GM21737 (cell line): ENCODE measurements around the gene CHCHD6.

Source experiments
- ATAC-seq: cut with Tn5 transposase; IDR thresholded peaks from one replicate; pipeline ENCODE4 v1.9.1; 2021; ENCODE audit warnings: mild to moderate bottlenecking, moderate library complexity; ENCODE audit not compliant: unreplicated experiment

CHCHD6 gene

DNA sequence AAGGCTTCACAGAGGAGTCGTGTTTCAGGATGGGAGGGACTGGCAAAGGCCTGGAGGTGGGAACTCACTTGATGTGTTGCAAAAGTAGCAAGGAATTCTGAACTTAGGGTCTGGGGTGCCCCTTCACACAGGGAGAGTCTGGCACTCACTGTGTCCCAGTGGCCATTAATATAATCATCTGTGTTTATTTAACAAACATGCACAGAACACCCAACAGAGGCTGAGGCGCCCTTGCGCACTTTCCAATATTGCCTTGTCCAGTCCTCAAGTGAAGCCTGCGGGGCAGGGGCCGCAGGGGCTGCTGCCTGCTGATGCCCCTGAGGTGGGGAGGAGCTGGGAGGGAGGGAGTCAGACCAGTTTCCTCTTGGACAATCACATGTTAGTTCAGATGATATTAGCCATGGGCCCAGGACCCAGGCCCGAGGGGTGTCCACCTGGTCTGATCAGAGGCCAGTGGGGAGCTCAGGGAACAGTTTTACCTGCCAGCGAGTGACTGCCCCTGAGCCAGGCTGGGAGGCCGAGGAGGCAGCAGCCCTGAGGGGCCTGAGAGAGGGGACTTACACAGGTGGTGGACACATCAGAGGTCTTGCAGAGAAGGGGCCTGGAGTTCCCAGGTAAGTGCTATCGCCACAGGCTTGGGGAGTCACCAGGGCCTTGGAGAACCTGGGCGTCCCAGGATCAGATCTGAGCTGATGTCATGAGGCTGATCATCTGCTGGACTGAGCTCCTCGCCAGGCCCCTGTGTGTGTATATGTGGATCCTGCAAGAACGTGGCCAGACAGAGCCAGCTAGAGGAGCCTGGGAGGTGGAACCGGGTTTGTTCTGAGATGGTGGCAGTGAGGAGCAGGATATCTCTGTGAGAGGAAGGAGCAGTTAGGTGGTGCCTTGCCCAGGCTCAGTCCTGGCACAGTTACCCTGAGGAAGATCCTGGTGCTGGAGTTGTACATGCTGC is 35.3 kb upstream of the CHCHD6 start:
- ATAC-seq = no peak

DNA sequence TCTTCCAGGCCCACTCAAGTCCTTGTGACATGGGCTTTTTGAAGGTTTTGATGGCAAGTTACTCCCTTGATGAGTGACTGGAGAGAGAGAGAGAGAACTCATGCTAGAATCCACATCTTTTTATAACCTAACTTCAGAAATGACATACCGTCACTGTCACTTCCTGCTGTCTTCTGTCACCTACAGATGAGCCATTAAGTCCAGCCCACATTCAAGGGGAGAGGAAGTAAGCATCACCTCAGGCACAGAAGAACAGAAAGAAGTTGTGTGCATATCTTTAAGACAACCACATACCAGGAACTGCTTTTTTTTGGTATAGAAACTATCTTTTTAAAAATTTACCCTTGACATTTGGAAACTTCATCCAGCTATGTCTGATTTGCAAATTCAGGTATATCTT is 32.5 kb upstream of the CHCHD6 start:
- ATAC-seq = no peak

DNA sequence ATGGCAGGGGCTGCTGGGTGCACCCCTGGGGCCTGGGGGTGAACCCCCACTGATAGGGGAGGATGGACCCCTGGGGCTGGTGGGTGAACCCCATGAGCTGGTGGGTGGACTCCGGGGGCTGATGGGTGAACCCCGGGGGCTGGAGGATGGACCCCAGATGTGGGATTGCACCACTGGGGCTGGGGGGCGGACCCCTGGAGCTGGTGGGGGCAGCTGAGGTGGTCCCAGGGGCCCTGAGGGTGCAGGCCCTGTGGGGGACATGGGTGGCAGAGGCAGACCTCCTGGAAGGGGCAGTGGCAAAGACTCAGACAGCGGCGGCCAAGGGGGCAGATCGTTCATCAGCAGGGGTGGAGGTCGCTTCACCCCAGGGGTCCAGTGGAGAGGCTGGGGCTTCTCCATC is 31.7 kb upstream of the CHCHD6 start:
- no peak for ATAC-seq

DNA sequence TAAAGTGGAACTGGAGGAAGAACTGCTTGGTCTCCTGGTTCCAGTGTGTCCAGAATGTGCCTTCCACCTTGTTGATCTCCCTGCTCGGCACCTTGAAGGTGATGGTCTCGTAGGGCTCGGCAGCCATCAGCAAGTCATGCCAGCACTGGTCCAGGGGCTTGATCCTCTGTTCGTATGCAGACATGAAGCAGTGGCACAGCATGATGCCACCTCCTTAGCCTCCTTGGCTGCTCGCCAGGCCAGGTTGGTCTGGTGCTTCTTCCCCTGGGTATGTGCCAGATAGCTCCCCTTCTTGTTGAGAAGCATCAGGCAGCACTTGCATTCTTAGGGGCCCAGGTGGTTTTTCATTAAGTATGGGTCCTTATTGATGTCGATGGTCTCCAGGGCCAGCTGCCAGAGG is 31.3 kb upstream of the CHCHD6 start:
- no peak for ATAC-seq

DNA sequence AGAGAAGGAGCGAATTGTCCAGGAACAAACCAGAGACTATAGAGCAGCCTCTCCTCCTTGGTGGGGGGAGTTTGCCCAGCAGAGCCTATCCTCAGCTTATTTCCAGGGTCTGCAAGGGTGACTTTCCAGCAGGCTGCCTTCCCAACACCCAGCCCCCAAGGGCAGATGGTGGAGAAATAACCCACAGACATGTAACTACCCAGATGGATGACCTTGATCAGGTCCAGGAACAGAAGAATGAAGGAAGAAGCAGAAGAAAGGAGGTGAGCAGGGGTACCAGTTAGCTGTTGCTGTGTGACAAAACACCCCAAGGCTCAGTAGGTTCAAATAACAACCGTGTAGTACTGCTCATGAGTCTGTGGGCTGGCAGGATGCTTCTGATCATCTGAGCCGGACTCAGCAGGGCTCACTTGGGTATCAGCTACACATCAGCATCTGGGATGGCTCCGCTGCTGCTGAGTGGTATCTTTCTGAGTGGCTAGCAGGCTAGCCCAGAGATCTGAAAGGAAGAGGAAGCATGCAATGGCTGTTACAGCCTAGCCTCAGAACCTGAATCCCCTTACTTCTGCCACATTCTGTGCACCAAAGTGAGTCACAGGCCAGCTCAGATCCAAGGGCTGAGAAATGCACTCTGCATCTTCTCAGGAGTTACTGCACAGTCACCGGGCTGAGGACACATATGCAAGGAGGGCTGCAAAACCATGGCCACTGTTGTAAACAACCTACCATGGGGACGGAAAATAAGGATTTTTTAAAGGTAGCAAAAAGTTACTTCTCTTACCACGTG is 26.9 kb upstream of the CHCHD6 start:
- ATAC-seq = no peak

DNA sequence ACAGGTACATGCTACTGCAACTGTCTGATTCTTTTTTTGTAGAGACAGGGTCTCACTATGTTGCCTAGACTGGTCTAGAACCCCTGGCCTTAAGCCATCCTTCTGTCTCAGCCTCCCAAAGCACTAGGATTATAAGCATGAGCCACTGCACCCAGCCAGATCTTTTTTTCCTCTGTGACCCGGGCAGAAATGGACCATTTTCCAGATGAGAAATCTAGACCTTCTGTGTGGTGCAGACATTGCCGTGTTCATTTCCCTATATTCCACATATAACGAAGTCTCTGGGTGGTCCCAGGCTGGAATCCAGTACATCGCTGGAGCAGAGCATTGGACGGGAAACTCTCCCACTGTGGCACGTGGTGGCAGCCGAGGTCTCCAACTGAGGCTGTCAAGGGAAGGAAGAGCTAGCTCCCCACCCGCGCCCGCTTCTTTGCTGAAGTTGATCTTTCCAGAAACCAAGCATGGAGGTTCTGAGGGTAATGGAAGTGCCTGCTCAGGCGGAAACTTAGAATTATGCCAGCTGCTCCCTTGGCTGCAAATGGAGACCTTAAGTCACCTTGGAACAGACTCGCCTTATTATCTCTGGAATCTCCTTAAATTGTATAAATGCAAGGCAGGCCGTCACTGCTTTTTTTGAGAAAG is 26.1 kb upstream of the CHCHD6 start:
- ATAC-seq = no peak

DNA sequence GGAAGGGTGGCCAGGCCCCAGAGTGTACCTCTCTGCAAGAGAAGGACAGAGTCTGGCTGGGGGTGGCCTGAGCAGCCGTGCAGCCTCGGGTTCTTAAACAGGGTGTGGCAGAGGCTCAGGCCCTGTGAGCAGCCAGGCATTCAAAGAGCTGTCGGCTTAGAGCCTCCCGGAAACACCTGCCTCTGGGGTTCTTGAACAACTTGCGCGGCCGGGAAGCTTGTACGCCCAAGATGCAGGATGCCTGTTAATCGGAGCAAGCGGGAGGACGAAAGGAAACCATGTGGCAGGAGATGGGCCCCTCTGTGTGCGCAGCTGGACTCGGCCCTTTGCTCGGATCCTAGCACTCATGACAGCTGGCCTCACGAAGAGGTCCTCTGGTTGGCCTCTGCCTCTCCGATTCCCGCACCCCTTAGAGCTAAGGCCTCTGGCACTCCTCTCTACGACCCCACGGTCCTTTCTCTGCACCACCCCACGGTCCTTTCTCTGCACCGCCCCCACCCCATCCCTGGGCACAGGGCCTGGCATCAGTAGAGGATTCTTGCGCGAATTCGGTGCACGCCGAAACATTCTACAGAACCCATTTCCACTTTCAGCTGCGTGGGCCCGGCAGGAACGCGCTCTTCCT is 25.2 kb upstream of the CHCHD6 start:
- ATAC-seq = no peak

DNA sequence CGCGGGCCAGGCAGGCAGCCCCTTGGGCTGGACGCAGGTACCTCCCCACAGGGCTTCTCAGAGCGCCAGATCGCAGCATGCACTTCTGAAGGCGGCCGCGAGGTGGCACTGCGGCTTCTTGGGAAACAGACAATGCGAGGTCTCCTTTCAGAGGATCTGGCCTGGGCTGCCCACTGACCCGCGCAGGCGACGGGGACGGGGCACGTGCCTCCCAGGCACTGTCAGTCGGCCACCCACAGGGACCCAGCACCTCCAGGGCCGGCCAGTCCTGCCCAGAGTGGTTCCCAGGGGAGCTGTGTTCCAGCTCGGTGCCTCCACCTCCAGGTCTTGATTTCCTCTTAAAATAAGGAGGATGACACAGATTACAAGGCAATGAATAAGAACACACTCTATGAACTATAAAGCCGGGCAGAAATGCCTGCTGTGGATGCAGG is 24.7 kb upstream of the CHCHD6 start:
- no peak for ATAC-seq

DNA sequence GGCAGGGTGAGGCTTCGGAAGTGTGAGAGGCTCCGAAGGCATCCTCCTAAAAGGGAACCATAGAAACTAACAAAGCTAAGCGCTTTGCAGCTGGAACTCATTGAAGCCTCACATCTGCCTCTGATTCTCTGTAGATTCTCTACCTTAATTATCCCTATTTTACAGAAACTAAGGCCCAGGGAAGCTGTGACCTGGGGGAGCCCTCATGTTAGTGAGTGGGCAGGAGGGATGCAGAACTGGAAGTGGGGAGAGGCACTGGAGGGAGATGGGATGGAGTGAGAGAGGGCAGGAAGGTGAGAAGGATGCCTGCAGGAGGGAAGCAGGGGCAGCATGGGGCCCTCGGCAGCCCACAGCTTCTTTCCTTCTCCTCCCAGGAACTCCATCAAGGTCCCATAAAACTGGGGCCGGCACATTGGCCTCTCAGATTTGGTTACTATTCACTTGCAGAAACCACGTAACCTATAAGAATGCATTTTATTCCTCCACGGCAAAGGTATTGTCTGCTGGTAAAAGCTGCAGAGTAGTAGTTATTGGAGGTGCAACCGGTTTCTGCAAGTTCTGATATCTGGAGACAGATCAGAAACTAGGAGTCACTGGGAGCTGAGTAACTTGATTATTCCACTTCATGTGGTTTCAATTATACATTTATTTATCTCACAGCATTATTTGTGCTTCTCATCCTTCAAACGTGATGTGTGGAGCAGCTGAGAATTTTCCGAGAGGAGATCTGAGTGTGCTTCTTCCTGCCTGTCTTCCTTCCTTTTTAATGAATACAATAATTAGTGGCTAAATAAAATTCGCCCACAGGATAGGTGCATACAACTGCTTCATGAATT is 24.0 kb upstream of the CHCHD6 start:
- no peak for ATAC-seq

DNA sequence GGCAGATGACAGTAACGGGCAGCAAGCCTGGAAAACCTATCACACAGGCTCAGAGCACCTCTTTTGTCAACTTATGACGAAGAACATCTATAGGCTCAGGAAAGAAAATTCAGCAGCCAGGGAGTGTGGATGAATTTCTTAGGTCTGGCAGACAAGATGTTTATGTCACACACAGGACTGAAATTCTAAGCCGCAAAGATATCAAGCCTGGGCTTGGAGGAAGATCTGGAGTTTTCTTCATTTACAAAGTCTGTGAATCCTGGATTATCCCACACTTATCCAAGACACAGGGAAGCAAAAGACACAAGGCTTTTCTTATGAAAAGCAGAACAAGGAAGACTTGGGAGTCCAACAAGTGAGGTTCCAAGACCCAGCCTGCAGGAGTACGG is 23.4 kb upstream of the CHCHD6 start:
- ATAC-seq = no peak

DNA sequence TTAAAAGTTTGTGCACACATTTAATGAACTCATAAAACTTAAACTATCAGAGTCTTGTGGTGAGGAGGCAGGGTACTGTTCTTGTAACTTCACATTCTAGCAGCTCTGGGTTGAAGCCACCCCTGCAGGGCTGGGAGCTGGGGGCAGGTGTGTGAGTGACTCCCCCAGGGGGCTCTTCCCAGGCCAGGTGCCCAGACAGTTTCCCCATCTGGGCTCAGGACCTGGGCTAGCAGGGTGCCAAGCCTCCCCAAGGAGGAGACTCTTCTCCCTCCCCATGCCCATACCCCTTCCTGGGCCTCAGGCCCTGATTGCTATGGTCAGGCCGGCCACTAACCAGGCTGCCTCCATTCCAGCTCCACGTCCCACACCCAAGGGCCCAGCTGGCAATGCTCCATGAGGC is 22.0 kb upstream of the CHCHD6 start:
- ATAC-seq = no peak

DNA sequence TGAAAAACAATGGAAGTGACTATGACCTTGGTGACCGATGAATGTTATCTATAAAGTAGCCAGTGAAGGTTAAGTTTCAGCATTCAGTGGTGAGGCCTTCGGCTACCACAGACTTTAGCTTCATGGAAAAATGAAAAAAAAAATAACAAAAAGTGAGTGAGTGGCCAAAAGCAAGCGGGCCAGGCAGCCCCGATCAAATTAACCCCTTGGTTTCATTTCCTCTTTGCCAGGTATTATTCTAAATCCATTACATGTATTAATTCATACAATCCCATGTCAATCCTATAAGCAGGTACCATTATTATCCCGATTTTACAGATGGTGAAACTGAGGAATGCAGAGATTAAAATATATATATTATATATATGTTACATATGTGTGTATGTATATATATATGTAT is 21.0 kb upstream of the CHCHD6 start:
- ATAC-seq = no peak

DNA sequence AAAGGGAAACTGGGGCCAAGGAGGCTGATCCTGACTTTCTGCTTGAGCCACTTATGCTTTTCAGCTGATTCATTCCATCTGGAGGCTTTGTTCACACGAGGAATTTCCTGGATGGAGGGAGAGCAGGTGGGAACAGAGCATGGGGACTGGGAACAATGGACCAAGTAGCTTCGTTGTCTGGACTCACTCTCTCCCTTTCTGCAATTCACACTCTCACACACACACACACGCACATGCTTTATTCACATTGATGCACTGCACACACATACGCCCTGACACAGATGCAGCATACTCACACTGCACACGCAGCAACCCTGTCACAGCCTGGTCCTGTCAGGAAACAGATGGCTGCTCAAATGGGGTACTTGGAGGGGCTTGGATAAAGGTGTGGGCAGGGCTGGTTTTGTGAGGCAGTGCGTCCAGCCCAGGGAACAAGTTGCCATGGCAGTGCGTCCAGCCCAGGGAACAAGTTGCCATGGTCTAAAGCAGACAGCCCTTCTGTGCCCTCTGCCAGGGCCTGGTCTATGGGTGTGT is 19.8 kb upstream of the CHCHD6 start:
- no peak for ATAC-seq

DNA sequence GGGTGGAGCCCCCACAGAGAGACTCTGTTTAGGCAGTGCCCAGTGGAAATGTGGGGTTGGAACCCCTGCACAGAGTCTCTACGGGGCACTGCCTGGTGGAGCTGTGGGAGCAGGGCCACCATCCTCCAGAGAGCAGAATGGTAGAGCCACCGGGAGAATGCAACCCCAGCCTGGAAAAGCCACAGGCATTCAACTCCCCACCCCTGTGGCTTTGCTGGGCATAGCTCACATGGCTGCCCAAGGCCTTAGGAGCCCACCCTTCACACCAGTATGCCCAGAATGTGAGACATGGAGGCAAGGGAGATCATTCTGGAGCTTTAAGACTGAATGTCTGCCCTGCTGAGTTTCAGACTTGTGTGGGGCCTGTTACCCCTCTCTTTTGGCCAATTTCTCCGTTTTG is 19.0 kb upstream of the CHCHD6 start:
- no peak for ATAC-seq

DNA sequence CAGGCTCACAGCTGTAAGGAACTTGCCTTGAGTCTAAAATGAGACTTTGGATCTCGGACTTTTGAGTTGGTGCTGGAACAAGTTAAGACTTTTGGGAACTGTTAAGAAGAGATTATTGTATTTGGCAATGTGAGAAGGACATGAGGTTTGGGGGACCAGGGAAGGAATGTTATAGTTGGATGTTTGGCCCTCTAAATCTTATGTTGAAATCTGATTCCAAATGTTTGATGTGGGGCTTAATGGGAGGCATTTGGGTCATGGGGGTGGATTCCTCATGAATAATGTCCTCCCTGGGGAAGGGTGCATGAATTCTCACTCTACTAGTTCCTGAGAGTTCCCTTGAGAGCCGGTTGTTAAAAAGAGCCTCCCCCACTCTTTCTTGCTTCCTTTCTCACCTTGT is 18.5 kb upstream of the CHCHD6 start:
- no peak for ATAC-seq

DNA sequence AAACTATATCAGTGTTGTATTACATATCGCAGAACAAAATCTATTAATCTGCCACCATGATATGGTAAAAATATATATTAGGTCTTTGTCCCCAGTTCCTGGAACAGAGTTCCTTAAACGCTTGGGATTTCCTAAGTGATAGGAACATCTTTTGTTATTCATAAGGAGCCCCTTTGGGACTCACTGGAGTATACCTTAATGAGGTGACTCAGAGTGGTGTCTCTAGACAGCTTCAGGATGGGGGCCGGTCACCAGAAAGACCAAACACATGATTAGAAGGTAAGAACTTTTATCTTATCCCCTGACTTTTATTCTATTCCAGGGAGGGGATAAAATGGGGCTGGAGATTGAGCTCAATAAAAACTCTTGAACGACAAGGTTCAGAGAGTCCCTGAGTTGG is 12.3 kb upstream of the CHCHD6 start:
- no peak for ATAC-seq

DNA sequence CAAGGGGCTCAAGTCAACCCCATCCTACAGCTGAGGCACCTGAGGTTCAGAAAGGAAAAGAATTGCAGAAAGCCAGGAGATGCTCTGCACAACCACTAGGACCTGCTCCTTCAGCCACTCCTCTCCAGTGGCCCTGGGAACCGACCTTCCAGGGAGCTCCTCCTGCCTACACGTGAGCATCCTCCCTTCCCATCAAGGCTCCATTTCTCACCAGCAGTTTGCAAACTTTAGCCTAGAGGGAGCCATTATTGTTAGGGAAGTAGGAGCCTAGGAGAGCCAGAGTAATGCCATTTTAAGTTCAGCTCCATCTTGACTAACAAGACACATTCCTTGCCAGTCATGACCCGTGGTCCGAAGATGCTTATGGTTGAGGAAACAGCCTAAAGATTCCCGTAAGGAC is 11.2 kb upstream of the CHCHD6 start:
- no peak for ATAC-seq

DNA sequence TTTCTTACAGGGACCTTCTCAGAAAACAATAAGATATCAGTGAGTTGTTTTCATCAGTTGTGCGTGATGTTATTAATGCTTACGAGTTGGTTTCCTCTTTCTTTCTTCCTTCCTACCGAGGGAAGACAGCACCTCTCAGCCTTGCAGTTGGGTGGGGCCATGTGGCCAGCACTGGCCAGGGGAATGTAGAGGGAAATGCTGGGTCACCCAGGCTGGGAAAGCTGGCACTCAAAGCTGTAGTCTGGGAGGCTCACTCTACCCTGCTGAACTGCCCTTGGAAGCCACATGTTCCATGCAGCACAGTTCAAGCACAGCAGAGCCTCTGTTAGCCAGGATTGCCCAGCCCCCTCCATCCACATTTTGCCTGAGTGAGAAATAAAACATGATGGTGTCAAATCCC is 10.1 kb upstream of the CHCHD6 start:
- no peak for ATAC-seq

DNA sequence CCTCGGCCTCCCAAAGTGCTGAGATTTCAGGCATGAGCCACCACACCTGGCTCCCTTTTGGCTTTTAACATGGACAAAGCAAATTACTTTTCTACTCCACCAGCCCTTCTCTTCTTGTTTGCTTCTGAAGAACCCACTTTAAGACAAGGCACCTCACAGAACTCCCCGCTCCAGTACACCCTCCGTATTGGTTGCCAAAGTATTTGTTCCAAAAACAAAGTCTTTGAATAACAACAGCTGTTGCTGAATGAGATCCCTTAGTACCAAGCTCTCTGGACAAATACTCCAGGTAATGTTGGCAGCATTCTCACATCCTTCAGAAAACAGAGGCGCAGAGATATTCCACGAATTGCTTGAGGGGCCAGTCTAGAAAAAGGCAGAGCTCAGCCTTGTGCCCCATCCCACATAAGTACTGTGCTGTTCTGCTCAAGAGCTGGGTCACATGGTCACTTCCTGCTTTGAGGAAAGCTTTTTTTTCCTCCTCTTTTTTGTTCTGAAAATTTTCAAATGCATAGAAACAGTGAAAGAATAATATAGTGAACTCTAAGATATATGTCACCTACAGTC is 7.3 kb upstream of the CHCHD6 start:
- ATAC-seq = no peak

DNA sequence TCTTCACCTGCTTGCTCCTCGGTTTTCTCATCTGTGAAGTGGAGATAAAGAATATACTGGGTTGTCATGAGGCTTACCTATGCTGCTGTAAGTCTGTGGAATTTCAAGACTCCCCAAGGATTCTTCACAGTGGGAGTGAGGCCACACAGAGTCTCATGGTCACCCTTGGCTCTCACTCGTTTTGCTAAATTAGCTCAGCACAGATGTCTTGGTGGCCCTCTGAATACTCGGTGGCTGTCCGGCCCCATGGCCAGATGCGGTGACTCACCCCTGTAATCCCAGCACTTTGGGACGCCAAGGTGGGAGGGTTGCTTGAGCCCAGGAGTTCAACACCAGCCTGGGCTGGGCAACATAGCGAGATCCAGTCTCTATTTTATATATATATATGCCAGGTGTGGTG is 5.0 kb upstream of the CHCHD6 start:
- no peak for ATAC-seq
